Activated CD8-positive, alpha-beta T cell treated with anti-CD3 and anti-CD28 coated beads for 36 hours (primary cell): ENCODE results near the gene HNF1B. TPM values are rescaled to one million over a fixed set of nuclear protein-coding genes. Genes with fewer than 3 reads are reported as not detected.

Experiments used
- ATAC-seq: fragments of 200-7000 bp; cut with Tn5 transposase; one replicate; pipeline ENCODE4 v1.10.0; 2021; ENCODE audit warnings: mild to moderate bottlenecking, moderate library complexity
- CTCF ChIA-PET: fragments of 350-600 bp; sonication (Branson Sonifier 250); formaldehyde crosslinking; loops from one replicate; lab custom pipeline; 2021; ENCODE audit warnings: antibody characterized with exemption; lab: Charles Lee
- POLR2A ChIA-PET: fragments of 350-600 bp; sonication (Branson Sonifier 250); formaldehyde crosslinking; loops from one replicate; lab custom pipeline; 2021; ENCODE audit warnings: antibody characterized with exemption; lab: Charles Lee
- DNase-seq: peaks from one replicate; pipeline ENCODE4 v3.0.0-alpha.2; 2020
- H3K27ac Mint-ChIP-seq: one replicate; pipeline ENCODE4 v1.8.0; 2021; ENCODE audit warnings: mild to moderate bottlenecking, mixed read lengths
- H3K27me3 Mint-ChIP-seq: one replicate; pipeline ENCODE4 v1.8.0; 2021; ENCODE audit warnings: mixed read lengths
- H3K36me3 Mint-ChIP-seq: one replicate; pipeline ENCODE4 v1.8.0; 2021; ENCODE audit warnings: low read depth, mixed read lengths
- H3K4me1 Mint-ChIP-seq: one replicate; pipeline ENCODE4 v1.8.0; 2021; ENCODE audit warnings: low read depth, mixed read lengths
- H3K4me3 Mint-ChIP-seq: one replicate; pipeline ENCODE4 v1.8.0; 2021; ENCODE audit warnings: mild to moderate bottlenecking, moderate library complexity, mixed read lengths
- H3K9me3 Mint-ChIP-seq: one replicate; pipeline ENCODE4 v1.8.0; 2021; ENCODE audit warnings: mixed read lengths
- intact Hi-C: fragments of 100-400 bp; cut with micrococcal nuclease; formaldehyde crosslinking; loops from one replicate; pipeline ENCODE4 v1.10.0; 2022
- total RNA-seq, 2 experiments: library from RNA; stranded (reverse); gene quantifications; one replicate each; pipeline ENCODE4 v1.2.3, GENCODE V29; 2021
- TF ChIP-seq, protein P1 (sequence below): fragments of 200-600 bp; IDR thresholded peaks from one replicate; pipeline ENCODE4 v1.8.0; 2022; ENCODE audit warnings: antibody characterized with exemption, mild to moderate bottlenecking

Gene HNF1B
- total RNA-seq, 2 experiments from 2014 or later = 0.59 to 0.60 TPM

DNA sequence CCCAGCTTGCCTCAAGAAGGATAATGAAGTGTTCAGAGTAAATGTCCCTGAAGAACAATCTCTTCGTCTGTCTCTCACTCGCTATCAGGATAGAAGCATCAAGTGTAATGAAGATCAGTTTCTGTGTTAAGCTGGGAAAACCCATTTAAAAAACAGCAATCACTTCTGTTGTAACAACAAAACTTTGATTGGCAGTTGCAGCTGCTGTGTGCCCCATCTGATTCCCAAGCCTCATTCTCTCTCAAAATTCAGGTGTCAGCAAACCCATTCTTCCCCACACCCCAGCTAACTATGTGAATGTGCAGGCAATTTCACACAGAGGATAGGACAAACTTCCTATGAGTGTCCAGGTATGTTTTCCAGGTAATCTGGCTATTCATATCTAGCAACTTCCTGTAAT lies 2.4 kb upstream of the HNF1B start:
- ChIA-PET CTCF (interaction anchor here (1.4 kb wide), 1 partner anchor 45 kb away, joined by 4 read pairs; no protein-coding TSS in a partner anchor), POLR2A (no interaction called here)
- Mint-ChIP-seq H3K36me3 (no peaks in the 10 kb centered on the region), H3K27me3 (peaks cover 51% of the 10 kb centered on the region), H3K4me3 (no peak overlapping the region), H3K9me3 (no peaks in the 10 kb centered on the region), H3K27ac (no peak overlapping the region), H3K4me1 (peaks cover 17% of the 10 kb centered on the region)
- DNase-seq (no peak), ATAC-seq (no peak)
- intact Hi-C loops = no loop called here
- TF ChIP-seq, protein P1, sequence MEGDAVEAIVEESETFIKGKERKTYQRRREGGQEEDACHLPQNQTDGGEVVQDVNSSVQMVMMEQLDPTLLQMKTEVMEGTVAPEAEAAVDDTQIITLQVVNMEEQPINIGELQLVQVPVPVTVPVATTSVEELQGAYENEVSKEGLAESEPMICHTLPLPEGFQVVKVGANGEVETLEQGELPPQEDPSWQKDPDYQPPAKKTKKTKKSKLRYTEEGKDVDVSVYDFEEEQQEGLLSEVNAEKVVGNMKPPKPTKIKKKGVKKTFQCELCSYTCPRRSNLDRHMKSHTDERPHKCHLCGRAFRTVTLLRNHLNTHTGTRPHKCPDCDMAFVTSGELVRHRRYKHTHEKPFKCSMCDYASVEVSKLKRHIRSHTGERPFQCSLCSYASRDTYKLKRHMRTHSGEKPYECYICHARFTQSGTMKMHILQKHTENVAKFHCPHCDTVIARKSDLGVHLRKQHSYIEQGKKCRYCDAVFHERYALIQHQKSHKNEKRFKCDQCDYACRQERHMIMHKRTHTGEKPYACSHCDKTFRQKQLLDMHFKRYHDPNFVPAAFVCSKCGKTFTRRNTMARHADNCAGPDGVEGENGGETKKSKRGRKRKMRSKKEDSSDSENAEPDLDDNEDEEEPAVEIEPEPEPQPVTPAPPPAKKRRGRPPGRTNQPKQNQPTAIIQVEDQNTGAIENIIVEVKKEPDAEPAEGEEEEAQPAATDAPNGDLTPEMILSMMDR = no peak

DNA sequence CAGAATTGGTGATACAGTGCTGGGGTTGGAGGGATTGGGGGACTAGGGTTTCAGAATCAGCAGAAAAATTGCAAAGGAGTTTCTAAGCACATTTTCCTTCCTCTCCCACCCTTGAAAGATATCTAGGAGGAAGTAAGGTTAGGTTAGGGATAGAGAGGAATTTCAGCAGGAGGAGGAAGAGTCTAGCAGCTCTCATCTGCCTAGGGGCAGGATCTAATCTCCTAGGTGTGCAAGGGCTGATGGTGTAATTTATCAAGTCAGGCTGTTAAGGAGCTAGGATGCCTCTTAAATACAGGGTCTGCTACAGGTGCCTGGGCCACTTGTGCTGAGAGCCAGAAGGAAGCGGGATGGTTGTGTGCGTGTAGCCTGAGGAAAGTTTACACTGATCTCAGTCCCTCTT lies 1.8 kb upstream of the HNF1B start:
- Mint-ChIP-seq H3K4me1 (peaks cover 19% of the 10 kb centered on the region), H3K27ac (no peak overlapping the region), H3K4me3 (no peak overlapping the region), H3K9me3 (no peaks in the 10 kb centered on the region), H3K27me3 (peaks cover 52% of the 10 kb centered on the region), H3K36me3 (no peaks in the 10 kb centered on the region)
- ATAC-seq = no peak
- ChIA-PET POLR2A (no interaction called here), CTCF (interaction anchor here (1.4 kb wide), 1 partner anchor 45 kb away, joined by 4 read pairs; no protein-coding TSS in a partner anchor)
- TF ChIP-seq, protein P1 = no peak
- no peak for DNase-seq
- intact Hi-C loops = no loop called here

DNA sequence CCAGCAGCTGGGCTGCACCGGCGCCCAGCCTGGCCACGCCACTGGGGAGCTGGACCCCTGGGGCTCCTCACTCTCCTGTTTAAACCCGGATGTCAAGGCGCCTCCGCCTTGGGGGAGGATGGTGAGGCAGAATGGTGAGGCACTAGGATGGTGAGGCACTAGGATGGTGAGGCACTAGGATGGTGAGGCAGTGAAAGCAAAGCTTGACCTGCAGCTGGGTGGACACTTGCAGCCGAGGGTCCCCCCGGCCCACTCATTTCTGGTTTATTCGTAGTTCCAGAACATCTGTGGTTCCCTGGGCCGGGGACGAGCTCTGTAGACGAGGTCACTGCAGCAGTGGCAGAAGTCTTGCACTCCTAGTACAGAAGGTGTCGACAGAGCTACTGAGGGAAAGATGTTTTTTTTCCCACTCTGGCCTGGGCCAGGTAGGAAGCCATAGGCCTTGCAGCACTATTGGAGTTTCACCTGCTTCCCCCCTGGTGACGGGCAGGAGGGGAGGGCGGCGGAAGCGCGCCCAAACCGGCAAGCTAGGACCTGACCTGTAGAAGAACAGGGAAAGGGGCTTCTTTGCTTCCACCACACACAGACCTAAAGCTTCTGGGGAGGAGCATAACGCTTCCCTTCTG lies 1.1 kb upstream of the HNF1B start:
- peaks cover 57% of the 10 kb centered on the region for H3K27me3 Mint-ChIP-seq
- H3K9me3 Mint-ChIP-seq = no peaks in the 10 kb centered on the region
- H3K27ac Mint-ChIP-seq = no peak overlapping the region
- peaks cover 20% of the 10 kb centered on the region for H3K4me1 Mint-ChIP-seq
- no peak for ATAC-seq
- POLR2A ChIA-PET = interaction anchor here (1.0 kb wide), 1 partner anchor 20 kb away, joined by 5 read pairs; no protein-coding TSS in a partner anchor
- TF ChIP-seq, protein P1 = no peak
- no peaks in the 10 kb centered on the region for H3K36me3 Mint-ChIP-seq
- intact Hi-C loops = no loop called here
- CTCF ChIA-PET = no interaction called here
- no peak overlapping the region for H3K4me3 Mint-ChIP-seq
- DNase-seq = no peak

- Mint-ChIP-seq H3K4me1 (peaks cover 17% of the 10 kb centered on the region), H3K27me3 (peaks cover 66% of the 10 kb centered on the region), H3K36me3 (no peaks in the 10 kb centered on the region), H3K27ac (no peak overlapping the region), H3K4me3 (peak overlapping the region; percentile 45), H3K9me3 (no peaks in the 10 kb centered on the region)
- ATAC-seq = peak; percentile 8
- TF ChIP-seq, protein P1 = no peak
- no peak for DNase-seq
- intact Hi-C loops = no loop called here
- ChIA-PET POLR2A (no interaction called here), CTCF (no interaction called here)
Observed at GRCh38 chr17:37744633-37744927, 279 bp downstream of the HNF1B start.

- peak; percentile 51 for ATAC-seq
- TF ChIP-seq, protein P1 = no peak
- Mint-ChIP-seq H3K27ac (no peak overlapping the region), H3K4me1 (peaks cover 17% of the 10 kb centered on the region), H3K4me3 (peak overlapping the region; percentile 45), H3K9me3 (no peaks in the 10 kb centered on the region), H3K36me3 (no peaks in the 10 kb centered on the region), H3K27me3 (peaks cover 71% of the 10 kb centered on the region)
- CTCF ChIA-PET = no interaction called here
- POLR2A ChIA-PET = no interaction called here
- intact Hi-C loops = no loop called here
- peak; percentile 27 for DNase-seq
Observed at GRCh38 chr17:37743875-37744632, 805 bp downstream of the HNF1B start.
